ENCODE measurements around the gene MORN1. TPM values are rescaled to one million over a fixed set of nuclear protein-coding genes. Genes with fewer than 3 reads are reported as not detected.

MORN1 gene
- total and polyA plus RNA-seq, 9 of the 15 experiments (the other 6 are each of a cell fraction or from before 2014, with no cell fraction given), result 0.24 to 9.3 (median 4.2) TPM

GRCh38 chr1:2382621-2383361 lies 8.6 kb downstream of the MORN1 start (continued):
- TF ChIP-seq BCLAF1 (IDR thresholded peaks at IDR 0.05; ENCODE audit: borderline replicate concordance in 1 of 2, control insufficient read depth in 1 of 2, low read depth in 2 of 2, low read length in 1 of 2) (no peak), ARHGAP35 (IDR thresholded peaks at IDR 0.05; ENCODE audit: partially characterized antibody) (no peak), COPS2 (conservative IDR thresholded peaks at IDR 0.05) (no peak), SNRNP70 (optimal IDR thresholded peaks at IDR 0.05; ENCODE audit: low read depth, low read length) (no peak), BCOR (IDR thresholded peaks at IDR 0.05) (no peak), ETV5 (CRISPR knock-in tag; IDR thresholded peaks at IDR 0.05; ENCODE audit: low read depth) (no peak), MED1 (CRISPR knock-in tag; IDR thresholded peaks at IDR 0.05; ENCODE audit: borderline replicate concordance) (no peak), ZNF707 (CRISPR knock-in tag; conservative IDR thresholded peaks at IDR 0.05) (no peak), SPI1 (IDR thresholded peaks at IDR 0.05; ENCODE audit: borderline replicate concordance, low read depth, low read length) (no peak), SRSF3 (IDR thresholded peaks at IDR 0.05; ENCODE audit: insufficient read depth, low read length) (no peak), SFPQ (IDR thresholded peaks at IDR 0.05; ENCODE audit: low read depth, low read length) (no peak), KLF6 (CRISPR knock-in tag; IDR thresholded peaks at IDR 0.05; ENCODE audit: borderline replicate concordance) (no peak), RCOR1 (IDR thresholded peaks at IDR 0.05; ENCODE audit: borderline replicate concordance in 1 of 2, low read depth in 2 of 2, low read length in 2 of 2) (peak in 1 of 2 experiments; percentile 21; a peak in 1 of 4 replicates), BCL6 (CRISPR knock-in tag; IDR thresholded peaks at IDR 0.05) (no peak), ZNF695 (CRISPR knock-in tag; IDR thresholded peaks at IDR 0.05) (no peak)
- TF ChIP-seq, protein P1, sequence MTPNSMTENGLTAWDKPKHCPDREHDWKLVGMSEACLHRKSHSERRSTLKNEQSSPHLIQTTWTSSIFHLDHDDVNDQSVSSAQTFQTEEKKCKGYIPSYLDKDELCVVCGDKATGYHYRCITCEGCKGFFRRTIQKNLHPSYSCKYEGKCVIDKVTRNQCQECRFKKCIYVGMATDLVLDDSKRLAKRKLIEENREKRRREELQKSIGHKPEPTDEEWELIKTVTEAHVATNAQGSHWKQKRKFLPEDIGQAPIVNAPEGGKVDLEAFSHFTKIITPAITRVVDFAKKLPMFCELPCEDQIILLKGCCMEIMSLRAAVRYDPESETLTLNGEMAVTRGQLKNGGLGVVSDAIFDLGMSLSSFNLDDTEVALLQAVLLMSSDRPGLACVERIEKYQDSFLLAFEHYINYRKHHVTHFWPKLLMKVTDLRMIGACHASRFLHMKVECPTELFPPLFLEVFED (CRISPR knock-in tag; conservative IDR thresholded peaks at IDR 0.05), result no peak

All from K562 (cell line).